Right lung (tissue), 10 donors: ENCODE measurements around the gene NR2E3. TPM values are rescaled to one million over a fixed set of nuclear protein-coding genes. Genes with fewer than 3 reads are reported as not detected.

Source experiments
- DNase-seq, 2 donors: peaks; one replicate each; pipeline ENCODE4 v3.0.0-alpha.2; 2013
- long read RNA-seq, 8 donors: transcript quantifications; one replicate each; lab custom pipeline, GENCODE V29; 2026
- polyA plus RNA-seq, 5 donors: library from polyadenylated mRNA; unstranded; fragments of 120-200 nt; gene quantifications; one replicate each; pipeline versions ENCODE4 v1.2.1 to v1.2.3, GENCODE V29; 2013; ENCODE audit warnings: inconsistent platforms in 1 of 5, low replicate concordance in 1 of 5; ENCODE audit not compliant: insufficient read length in 5 of 5, insufficient read depth in 1 of 5

NR2E3 gene
- under 1 TPM; 0.56 to 0.97 (median 0.60) TPM for polyA plus RNA-seq
- long read RNA-seq, donor 1, result 0 reads
- long read RNA-seq, donor 2, result 0 reads
- long read RNA-seq, donor 3, result 0 reads
- long read RNA-seq, donor 4, result 0 reads
- long read RNA-seq, donor 5, result 0 reads
- long read RNA-seq, donor 6, result 0 reads
- long read RNA-seq, donor 7, result 0 reads
- long read RNA-seq, donor 8, result 0 reads

DNA sequence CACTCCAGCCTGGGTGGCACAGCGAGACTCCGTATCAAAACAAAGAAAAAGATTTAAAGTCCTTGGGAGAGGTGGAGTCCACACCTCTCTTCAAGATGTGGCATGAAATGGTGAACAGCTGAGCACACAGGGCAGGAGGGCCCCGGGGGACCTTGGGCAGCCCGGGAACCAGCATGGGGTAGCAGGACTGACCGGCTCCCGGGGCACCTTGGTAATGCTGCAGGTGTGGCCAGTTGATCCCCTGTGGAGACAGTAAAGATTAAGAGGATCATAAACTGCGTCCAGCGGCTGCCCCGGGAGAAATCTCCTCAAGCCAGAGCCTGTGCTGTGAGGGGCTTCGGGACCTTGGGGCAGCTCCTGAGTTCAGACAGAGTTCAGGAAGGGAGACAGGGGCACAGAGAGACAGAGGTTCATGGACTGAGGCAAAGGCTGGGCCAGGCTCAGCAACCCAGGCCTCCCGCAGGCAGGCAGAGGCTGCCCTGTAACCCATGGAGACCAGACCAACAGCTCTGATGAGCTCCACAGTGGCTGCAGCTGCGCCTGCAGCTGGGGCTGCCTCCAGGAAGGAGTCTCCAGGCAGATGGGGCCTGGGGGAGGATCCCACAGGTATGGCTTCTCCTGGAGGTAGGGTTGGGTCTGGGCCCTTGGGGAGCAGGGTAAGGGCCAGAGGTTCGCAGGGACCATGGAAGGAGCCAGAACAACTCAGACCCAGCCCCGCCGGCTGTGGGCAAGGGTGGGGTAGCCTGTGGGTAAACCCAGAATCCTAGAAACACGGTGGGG is at the start of gene NR2E3:
Gene NR2E3, plus strand, starts transcription at position 299 of the 780 bp plus-strand sequence. Its CDS starts 190 bp downstream, at position 489.
- no peak for DNase-seq

- no peak for DNase-seq
Observed at GRCh38 chr15:71760852-71761251, 49.5 kb upstream of the NR2E3 start.

GRCh38 chr15:71761649-71762048 is 48.7 kb upstream of the NR2E3 start:
- DNase-seq, result no peak

GRCh38 chr15:71768184-71768583 is 42.2 kb upstream of the NR2E3 start:
- DNase-seq, result no peak

- no peak for DNase-seq
Observed at GRCh38 chr15:71773206-71773859, 37.0 kb upstream of the NR2E3 start.

GRCh38 chr15:71775856-71776255 is 34.5 kb upstream of the NR2E3 start:
- DNase-seq, result no peak

- DNase-seq, result no peak
Observed at GRCh38 chr15:71776304-71776703, 34.0 kb upstream of the NR2E3 start.

DNA sequence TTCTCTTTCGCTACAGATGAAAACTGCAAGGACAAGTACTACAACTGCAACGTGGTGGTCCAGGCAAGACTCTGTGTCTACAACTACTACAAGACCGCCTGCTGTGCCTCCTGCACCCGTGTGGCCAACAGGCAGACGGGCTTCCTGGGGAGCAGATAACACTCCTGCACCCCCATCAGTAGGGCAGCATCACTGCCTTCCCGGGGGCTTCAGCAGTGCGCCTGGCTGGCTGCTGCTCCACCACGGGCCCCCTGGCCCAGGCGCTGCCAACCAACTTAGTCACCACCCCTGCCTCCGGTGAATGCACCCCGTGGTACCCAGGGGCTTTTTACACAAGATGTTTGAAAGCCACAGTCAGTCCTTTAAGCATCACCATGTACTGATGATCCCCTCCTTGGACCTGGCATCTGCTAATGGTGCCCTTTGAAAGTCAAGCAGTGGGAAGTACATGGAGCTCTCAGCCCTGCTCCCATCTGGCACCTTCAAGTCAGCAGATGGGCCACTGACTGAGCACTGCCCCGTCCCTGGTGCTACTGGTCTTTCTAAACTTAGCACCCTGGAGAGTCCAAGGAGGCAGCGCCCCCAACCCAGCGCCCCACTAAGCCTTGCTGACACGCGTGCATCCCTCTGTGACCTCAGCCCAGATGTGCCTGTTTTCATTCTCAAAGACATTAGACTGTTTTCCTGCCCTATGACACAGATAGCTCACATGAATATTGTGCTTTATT is 33.0 kb upstream of the NR2E3 start:
- no peak for DNase-seq

GRCh38 chr15:71779073-71779797 is 31.1 kb upstream of the NR2E3 start:
- DNase-seq, result no peak

- peak; percentile 53 to 72 for DNase-seq
Observed at GRCh38 chr15:71780115-71780976, 30.0 kb upstream of the NR2E3 start.

DNA sequence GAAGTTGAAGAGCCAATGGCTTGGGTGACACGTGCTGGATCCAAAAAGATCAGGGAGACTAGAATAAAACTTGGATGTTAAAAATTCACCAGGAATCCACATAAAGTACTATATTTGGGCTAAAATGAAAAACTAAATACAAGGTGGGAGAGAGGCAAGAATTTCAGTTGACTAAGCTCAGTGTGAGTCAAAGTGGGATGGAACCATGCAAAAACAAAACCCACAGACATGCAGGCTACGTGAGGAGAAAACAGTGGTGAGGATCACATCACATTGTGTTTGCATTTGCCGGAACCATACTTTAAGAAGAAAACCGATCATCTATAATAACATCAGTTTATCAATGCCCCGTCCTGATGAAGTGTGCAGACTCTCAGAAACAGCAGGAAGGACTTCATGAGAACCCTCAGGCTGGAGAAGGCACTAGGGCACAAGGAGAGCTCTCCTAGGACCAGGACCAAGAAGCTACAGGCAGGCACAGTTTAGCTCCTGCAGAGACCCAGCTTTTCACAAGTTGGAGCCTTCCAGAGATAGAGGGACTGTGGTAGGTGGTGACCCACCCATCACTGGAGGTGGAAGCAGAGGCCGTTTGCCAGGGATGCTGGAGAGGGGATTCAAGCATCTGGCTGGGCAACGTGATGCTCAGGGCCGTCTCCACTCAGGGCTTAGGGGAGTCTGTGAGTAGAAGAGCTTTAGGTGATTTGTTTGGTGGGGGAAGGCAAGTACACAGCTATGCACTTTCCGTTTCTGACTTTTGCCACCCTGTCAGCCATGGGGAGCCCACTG is 29.0 kb upstream of the NR2E3 start:
- no peak for DNase-seq

GRCh38 chr15:71781965-71782265 is 28.4 kb upstream of the NR2E3 start:
- no peak for DNase-seq

- no peak for DNase-seq
Observed at GRCh38 chr15:71782422-71783165, 27.8 kb upstream of the NR2E3 start.

GRCh38 chr15:71784719-71785118 is 25.6 kb upstream of the NR2E3 start:
- DNase-seq, result no peak

GRCh38 chr15:71785996-71786395 is 24.4 kb upstream of the NR2E3 start:
- DNase-seq, result no peak

DNA sequence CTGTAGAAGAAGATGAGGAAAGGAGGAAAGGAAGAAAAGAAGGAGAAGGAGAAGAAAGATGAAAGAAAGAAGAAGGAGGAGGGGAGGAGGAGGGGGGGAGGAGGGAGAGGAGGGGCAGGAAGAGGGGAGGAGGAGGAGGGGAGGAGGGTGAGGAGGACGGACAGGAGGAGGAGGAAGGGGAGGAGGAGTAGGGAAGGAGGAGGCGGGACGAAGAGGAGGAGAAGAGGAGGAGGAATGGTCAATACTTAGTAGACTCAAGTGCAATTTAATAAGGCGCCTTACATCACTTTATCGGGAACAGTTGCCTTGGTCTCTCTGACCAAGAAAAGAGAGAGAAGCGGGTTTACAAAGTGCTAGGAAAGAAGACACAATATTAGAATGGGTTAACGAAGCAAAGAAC is 23.7 kb upstream of the NR2E3 start:
- DNase-seq, result no peak

DNA sequence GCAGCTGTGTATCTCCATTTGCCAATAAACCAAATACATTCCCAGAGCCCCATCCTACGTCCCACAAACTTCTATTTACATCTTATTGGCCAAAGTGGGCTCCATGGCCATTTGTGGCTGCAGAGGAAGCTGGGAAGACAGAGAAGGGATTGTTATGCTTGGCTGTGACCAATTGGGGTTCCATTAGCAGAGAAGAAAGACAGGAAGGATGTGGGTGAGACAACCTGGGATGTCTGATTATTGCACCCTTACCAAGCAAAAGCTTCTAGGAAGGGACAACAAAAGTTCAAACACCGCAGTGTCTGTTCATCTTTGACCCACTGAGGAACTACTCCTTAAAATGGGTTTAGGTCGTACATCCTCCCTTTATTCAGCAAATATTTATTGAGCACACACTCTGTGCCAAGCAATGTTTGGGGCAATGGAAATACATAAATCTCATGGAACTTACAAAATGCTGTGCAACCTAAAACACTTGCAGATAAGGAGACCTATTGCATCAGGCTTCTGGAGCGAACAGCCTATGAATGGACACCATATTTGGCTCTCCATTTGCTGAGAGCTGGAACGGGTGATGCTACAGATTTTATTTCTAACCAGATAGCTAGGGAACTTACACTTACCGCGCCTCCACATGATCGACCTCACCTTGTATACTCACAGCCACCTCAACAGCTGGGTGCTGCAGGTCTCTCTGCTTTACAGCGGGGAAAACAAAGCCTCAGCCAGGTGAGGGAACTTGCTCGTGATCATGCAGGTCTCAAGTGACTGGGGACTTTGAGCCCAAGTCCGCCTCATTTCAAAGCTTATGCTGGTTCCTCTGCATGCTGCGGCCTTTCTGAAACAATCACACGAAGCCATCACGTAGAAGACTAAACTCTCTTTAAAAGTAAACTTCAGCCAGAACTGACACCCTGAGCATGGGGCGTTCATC is 21.4 kb upstream of the NR2E3 start:
- no peak for DNase-seq

GRCh38 chr15:71789616-71790015 is 20.7 kb upstream of the NR2E3 start:
- DNase-seq, result no peak
